H9 (cell line): ENCODE results near the gene CDH3. TPM values are rescaled to one million over a fixed set of nuclear protein-coding genes. Genes with fewer than 3 reads are reported as not detected.
A peak's percentile ranks its signal among the peaks of the same experiment; 100 is the strongest.

Experiments used
- DNase-seq: peaks from one replicate; pipeline ENCODE4 v3.0.0-alpha.2; 2017
- H2AFZ ChIP-seq: one replicate; pipeline ENCODE4 v1.6.1; 2013; ENCODE audit warnings: mild to moderate bottlenecking, low read length, control low read depth, moderate library complexity
- H2AK5ac ChIP-seq: 2 replicates; pipeline ENCODE4 v1.6.1; 2013; ENCODE audit warnings: low read length, control low read depth, mixed read lengths; ENCODE audit not compliant: insufficient read length
- H2BK120ac ChIP-seq: one replicate; pipeline ENCODE4 v1.6.1; 2013; ENCODE audit warnings: low read depth, mild to moderate bottlenecking, low read length, control low read depth, inconsistent platforms; ENCODE audit not compliant: poor library complexity, severe bottlenecking
- H2BK12ac ChIP-seq: 2 replicates; pipeline ENCODE4 v1.6.1; 2013; ENCODE audit warnings: low read length, control low read depth, mixed read lengths, low read depth; ENCODE audit not compliant: insufficient read length
- H2BK15ac ChIP-seq: 2 replicates; pipeline ENCODE4 v1.6.1; 2013; ENCODE audit warnings: low read depth, low read length, control low read depth
- H2BK20ac ChIP-seq: one replicate; pipeline ENCODE4 v1.6.1; 2013; ENCODE audit warnings: low read depth, mild to moderate bottlenecking, low read length, control low read depth, inconsistent platforms; ENCODE audit not compliant: poor library complexity, severe bottlenecking
- H2BK5ac ChIP-seq: 2 replicates; pipeline ENCODE4 v1.6.1; 2013; ENCODE audit warnings: low read length, control low read depth, mixed read lengths; ENCODE audit not compliant: insufficient read length
- H3K14ac ChIP-seq: 2 replicates; pipeline ENCODE4 v1.6.1; 2013; ENCODE audit warnings: low read length, control low read depth; ENCODE audit not compliant: insufficient read depth
- H3K18ac ChIP-seq: 2 replicates; pipeline ENCODE4 v1.6.1; 2013; ENCODE audit warnings: low read depth, mild to moderate bottlenecking, mixed read lengths, low read length, control low read depth; ENCODE audit not compliant: insufficient read length
- H3K23ac ChIP-seq: 2 replicates; pipeline ENCODE4 v1.6.1; 2013; ENCODE audit warnings: low read length, control low read depth, mixed read lengths, low read depth; ENCODE audit not compliant: insufficient read length
- H3K23me2 ChIP-seq: 2 replicates; pipeline ENCODE4 v1.6.1; 2013; ENCODE audit warnings: low read depth, mild to moderate bottlenecking, mixed read lengths, low read length, control low read depth; ENCODE audit not compliant: insufficient read length, poor library complexity, severe bottlenecking
- H3K27ac ChIP-seq: 2 replicates; pipeline ENCODE4 v1.5.1; 2013; ENCODE audit warnings: low read length, control low read depth, mixed read lengths, low read depth; ENCODE audit not compliant: insufficient read length
- H3K27me3 ChIP-seq: 2 replicates; pipeline ENCODE4 v1.6.1; 2013; ENCODE audit warnings: low read length, control low read depth, inconsistent platforms; ENCODE audit not compliant: insufficient read depth
- H3K4ac ChIP-seq: 2 replicates; pipeline ENCODE4 v1.6.1; 2013; ENCODE audit warnings: low read depth, mild to moderate bottlenecking, control low read depth, inconsistent platforms, low read length, moderate library complexity
- H3K4me1 ChIP-seq: 2 replicates; pipeline ENCODE4 v1.6.1; 2013; ENCODE audit warnings: low read length, control low read depth, inconsistent platforms; ENCODE audit not compliant: insufficient read depth
- H3K4me2 ChIP-seq: 2 replicates; pipeline ENCODE4 v1.6.1; 2013; ENCODE audit warnings: low read length, control low read depth, mixed read lengths; ENCODE audit not compliant: insufficient read length, insufficient read depth
- H3K56ac ChIP-seq: 2 replicates; pipeline ENCODE4 v1.6.1; 2013; ENCODE audit warnings: low read depth, mild to moderate bottlenecking, mixed read lengths, low read length, control low read depth; ENCODE audit not compliant: insufficient read length
- H3K79me1 ChIP-seq: 2 replicates; pipeline ENCODE4 v1.6.1; 2013; ENCODE audit warnings: low read depth, mild to moderate bottlenecking, moderate library complexity, low read length, control low read depth, inconsistent platforms; ENCODE audit not compliant: insufficient read depth, poor library complexity, severe bottlenecking
- H3K79me2 ChIP-seq: 2 replicates; pipeline ENCODE4 v1.6.1; 2013; ENCODE audit warnings: low read length, control low read depth, inconsistent platforms; ENCODE audit not compliant: insufficient read depth
- H3K9ac ChIP-seq: 2 replicates; pipeline ENCODE4 v1.6.1; 2013; ENCODE audit warnings: low read length, control low read depth, mixed read lengths; ENCODE audit not compliant: insufficient read length; ENCODE audit errors: extremely low read depth
- H3K9me3 ChIP-seq: one replicate; pipeline ENCODE4 v1.6.1; 2013; ENCODE audit warnings: low read depth, low read length, inconsistent platforms; ENCODE audit not compliant: control insufficient read depth
- H3T11ph ChIP-seq: one replicate; pipeline ENCODE4 v1.6.1; 2013; ENCODE audit warnings: mild to moderate bottlenecking, low read length, control low read depth, inconsistent platforms
- H4K20me1 ChIP-seq: one replicate; pipeline ENCODE4 v1.6.1; 2013; ENCODE audit not compliant: control insufficient read depth, insufficient read length, insufficient read depth
- H4K5ac ChIP-seq: 2 replicates; pipeline ENCODE4 v1.6.1; 2013; ENCODE audit warnings: low read depth, mild to moderate bottlenecking, mixed read lengths, low read length, control low read depth; ENCODE audit not compliant: insufficient read length
- H4K8ac ChIP-seq: replicated peaks from 2 replicates; pipeline ENCODE4 v1.6.1; 2013; ENCODE audit warnings: low read length, control low read depth, mixed read lengths, low read depth; ENCODE audit not compliant: insufficient read length
- H4K91ac ChIP-seq: 2 replicates; pipeline ENCODE4 v1.6.1; 2013; ENCODE audit warnings: low read depth, mild to moderate bottlenecking, moderate library complexity, mixed read lengths, low read length, control low read depth; ENCODE audit not compliant: insufficient read length
- H3K27ac Mint-ChIP-seq, 3 experiments: 2 replicates in 2 of 3; 3 replicates in 1 of 3; pipeline ENCODE4 v1.8.0; 2020 to 2021; ENCODE audit warnings: mixed read lengths in 3 of 3, mild to moderate bottlenecking in 1 of 3, moderate library complexity in 1 of 3
- H3K27me3 Mint-ChIP-seq: 2 replicates; pipeline ENCODE4 v1.8.0; 2021; ENCODE audit warnings: low read depth, mild to moderate bottlenecking, moderate library complexity, mixed read lengths
- H3K36me3 Mint-ChIP-seq, 3 experiments: 2 replicates in 2 of 3; 3 replicates in 1 of 3; pipeline ENCODE4 v1.8.0; 2020 to 2021; ENCODE audit warnings: low read depth in 3 of 3, mixed read lengths in 3 of 3; ENCODE audit not compliant: insufficient read depth in 1 of 3
- H3K4me1 Mint-ChIP-seq, 2 experiments: 2 replicates each; pipeline ENCODE4 v1.8.0; 2020; ENCODE audit warnings: mixed read lengths in 2 of 2
- H3K4me3 Mint-ChIP-seq, 2 experiments: 2 replicates in 1 of 2; 3 replicates in 1 of 2; pipeline ENCODE4 v1.8.0; 2020 to 2021; ENCODE audit warnings: mild to moderate bottlenecking in 2 of 2, mixed read lengths in 2 of 2, moderate library complexity in 1 of 2
- H3K9me3 Mint-ChIP-seq, 2 experiments: 2 replicates in 1 of 2; 3 replicates in 1 of 2; pipeline ENCODE4 v1.8.0; 2020; ENCODE audit warnings: mild to moderate bottlenecking in 2 of 2, mixed read lengths in 2 of 2, moderate library complexity in 1 of 2
- CTCF ChIP-seq: fragments of 200-600 bp; sonication (generic); conservative IDR thresholded peaks from 3 replicates; pipeline ENCODE4 v1.8.0; 2021; ENCODE audit warnings: antibody characterized with exemption, mild to moderate bottlenecking
- WGBS: extraction: QIAGEN DNeasy Blood & Tissue Kit; methylation state at CpG from one replicate; pipeline ENCODE4 v1.1.7; 2013; ENCODE audit warnings: missing lambda C conversion rate, low lambda C conversion rate, mixed read lengths; ENCODE audit not compliant: insufficient read length; ENCODE audit errors: extremely low coverage; 5-methylcytosine and 5-hydroxymethylcytosine counted together
- total RNA-seq: library from RNA; stranded (reverse); gene quantifications from 2 replicates; pipeline ENCODE4 v1.2.1, GENCODE V29; 2021

Gene CDH3
- total RNA-seq, 1 experiment from 2014 or later = 97.2 TPM

GRCh38 chr16:68737730-68738629, 92.9 kb downstream of the CDH3 start:
- Histone ChIP-seq H3K79me1 (no peaks in the 10 kb centered on the region), H3K4me1 (peaks cover 10% of the 10 kb centered on the region; the same call in 1 of the 2 replicates), H3K9ac (peak overlapping the region; percentile 67), H3T11ph (no peak overlapping the region), H2BK20ac (no peak overlapping the region), H3K4ac (no peak overlapping the region), H4K20me1 (no peaks in the 10 kb centered on the region), H2AFZ (no peak overlapping the region), H2BK15ac (no peak overlapping the region; the same call in 1 of the 2 replicates), H2BK120ac (no peak overlapping the region), H3K27me3 (no peaks in the 10 kb centered on the region), H3K23me2 (peaks cover 12% of the 10 kb centered on the region), H3K23ac (no peak overlapping the region), H3K56ac (no peak overlapping the region), H4K5ac (no peak overlapping the region), H2BK5ac (no peak overlapping the region), H3K27ac (no peak overlapping the region), H3K18ac (peak overlapping the region; percentile 38), H3K4me2 (peak overlapping the region; percentile 73), H4K91ac (no peak overlapping the region), H2AK5ac (no peak overlapping the region), H4K8ac (no peak overlapping the region), H3K14ac (peak overlapping the region; percentile 72), H3K9me3 (no peaks in the 10 kb centered on the region), H2BK12ac (no peak overlapping the region), H3K79me2 (peaks cover 3% of the 10 kb centered on the region; the same call in 1 of the 2 replicates)
- peaks cover 10 to 22% (median 18%) of the 10 kb centered on the region in 3 experiments for H3K36me3 Mint-ChIP-seq
- H3K4me1 Mint-ChIP-seq = peaks cover 48 to 58% of the 10 kb centered on the region in 2 experiments
- WGBS = no CpG with 5 or more reads among the region's 58 CpGs
- peak overlapping the region; percentile 96 to 99 for H3K4me3 Mint-ChIP-seq
- peak overlapping the region; percentile 63 to 98 (median 93); a peak in 6 of 7 replicates for H3K27ac Mint-ChIP-seq
- H3K27me3 Mint-ChIP-seq = peaks cover 2% of the 10 kb centered on the region; the same call in 1 of the 2 replicates
- DNase-seq = no peak
- H3K9me3 Mint-ChIP-seq = no peaks in the 10 kb centered on the region; a peak in 1 of 5 replicates
- TF ChIP-seq CTCF = no peak
